DMS 273 treated with DMSO at 0.1 percent for 48 hours (cell line): Measurements from ENCODE around the gene ZSWIM2.
"Not testable (repeated sequence)": the region's sequence is repeated elsewhere in the genome, so short reads cannot be mapped to it uniquely, and the experiment has no call there.

Experiments
- DNase-seq: peaks from one replicate; lab custom pipeline; 2025; lab: John Stamatoyannopoulos, UW

The ZSWIM2 gene

DNA sequence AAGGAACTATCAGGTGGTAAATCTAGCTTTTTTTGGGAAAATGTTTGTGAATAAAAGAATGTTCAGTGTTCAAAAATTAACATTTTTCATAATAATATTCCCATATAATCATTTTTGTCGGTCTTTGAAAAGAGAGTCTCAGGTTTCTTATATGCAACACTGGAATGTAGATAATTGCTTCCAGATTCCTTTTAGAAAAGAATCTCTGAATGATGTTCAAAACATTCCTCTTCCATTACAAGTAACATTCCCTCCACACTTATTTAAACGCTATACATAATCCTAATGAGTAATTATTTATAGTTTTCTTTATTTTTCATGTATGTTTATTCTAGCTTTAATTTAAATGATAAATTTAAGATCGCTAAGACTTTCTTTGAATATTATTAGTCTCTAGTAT, 7.0 kb downstream of the ZSWIM2 start:
- DNase-seq, result no peak

GRCh38 chr2:186835628-186836027, 13.3 kb downstream of the ZSWIM2 start:
- no peak for DNase-seq

GRCh38 chr2:186827862-186828492, 21.0 kb downstream of the ZSWIM2 start:
- DNase-seq, result no peak

- no peak for DNase-seq
Measured at GRCh38 chr2:186827411-186827810, 21.6 kb downstream of the ZSWIM2 start.

DNA sequence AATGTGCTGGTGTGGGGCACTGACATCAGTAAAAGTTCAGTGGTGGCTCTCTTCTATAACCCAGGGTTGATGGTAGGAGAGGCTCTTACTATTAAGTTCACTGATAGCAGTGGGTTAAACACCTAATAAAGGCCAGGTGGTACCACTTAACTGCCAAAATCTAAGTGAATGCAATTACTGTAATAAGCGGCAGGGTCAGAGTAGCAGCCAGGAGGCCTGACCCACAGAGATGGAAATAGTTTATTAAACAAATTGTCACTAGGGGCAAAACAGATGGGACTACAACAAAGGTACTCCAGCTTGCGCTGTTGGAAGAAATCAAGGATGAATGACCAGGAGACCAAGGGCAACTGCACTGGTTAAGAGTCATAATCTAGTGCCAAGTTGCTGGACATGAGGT, 26.6 kb downstream of the ZSWIM2 start:
- peak; percentile 39 for DNase-seq

DNA sequence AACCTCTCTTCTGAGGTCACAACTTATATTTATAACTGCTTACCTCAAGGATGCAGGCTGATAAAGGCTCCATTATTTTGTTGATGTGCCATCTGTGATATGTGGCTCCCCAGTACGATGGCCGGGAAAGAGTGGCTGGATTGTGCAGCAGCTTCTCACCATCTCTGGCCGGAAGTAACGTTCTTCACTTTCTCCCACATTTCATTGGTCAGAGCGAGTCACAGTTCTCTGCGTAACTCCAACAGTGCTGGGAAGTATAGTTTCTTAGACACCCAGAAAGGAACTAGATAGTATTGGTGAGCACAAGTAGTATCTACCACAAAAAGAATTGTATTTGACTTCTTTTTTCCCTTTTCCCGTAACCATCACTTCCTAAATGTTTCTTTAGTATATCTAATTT, 28.7 kb downstream of the ZSWIM2 start:
- no peak for DNase-seq

DNA sequence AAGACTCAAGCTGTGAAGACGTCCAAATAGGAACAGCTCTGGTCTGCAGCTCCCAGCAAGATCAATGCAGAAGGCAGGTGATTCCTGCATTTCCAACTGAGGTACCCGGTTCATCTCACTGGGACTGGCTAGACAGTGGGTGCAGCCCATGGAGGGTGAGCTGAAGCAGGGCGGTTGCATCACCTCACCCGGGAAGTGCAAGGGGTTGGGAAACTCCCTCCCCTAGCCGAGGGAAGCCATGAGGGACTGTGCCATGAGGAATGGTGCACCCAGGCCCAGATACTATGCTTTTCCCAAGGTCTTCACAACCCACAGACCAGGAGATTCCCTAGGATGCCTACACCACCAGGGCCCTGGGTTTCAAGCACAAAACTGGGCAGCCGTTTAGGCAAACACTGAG, 37.2 kb downstream of the ZSWIM2 start:
- not testable (repeated sequence) for DNase-seq

DNA sequence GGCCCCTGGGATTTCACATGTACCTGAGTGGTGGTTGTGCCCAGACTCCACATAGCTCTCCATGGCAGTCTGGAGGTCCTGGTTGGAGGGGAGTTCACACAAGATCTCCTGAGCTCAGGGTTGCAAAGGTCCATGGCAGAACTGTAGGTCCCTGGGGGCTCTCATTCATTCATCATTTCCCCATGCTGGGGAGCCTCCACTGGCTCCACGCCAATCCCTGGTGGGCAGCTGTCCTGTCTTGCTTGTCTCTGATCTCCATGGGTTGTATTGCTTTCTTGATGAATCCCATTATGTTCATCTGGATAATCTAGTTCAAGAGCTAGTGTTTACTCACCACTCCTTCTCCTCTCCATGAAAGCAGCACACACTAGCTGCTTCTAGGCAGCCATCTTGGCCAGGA, 42.4 kb downstream of the ZSWIM2 start:
- DNase-seq, result no peak

DNA sequence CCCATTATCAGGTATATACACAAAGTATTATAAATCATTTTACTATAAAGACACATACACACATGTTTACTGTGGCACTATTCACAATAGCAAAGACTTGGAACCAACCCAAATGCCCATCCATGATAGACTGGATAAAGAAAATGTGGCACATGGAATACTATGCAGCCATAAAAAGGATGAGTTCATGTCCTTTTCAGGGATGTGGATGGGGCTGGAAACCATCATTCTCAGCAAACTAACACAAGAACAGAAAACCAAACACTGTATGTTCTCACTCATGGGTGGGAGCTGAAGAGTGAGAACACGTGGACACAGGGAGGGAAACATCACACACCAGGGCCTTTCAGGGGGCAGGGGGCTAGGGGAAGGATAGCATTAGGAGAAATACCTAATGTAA, 50.4 kb downstream of the ZSWIM2 start:
- DNase-seq, result not testable (repeated sequence)

DNA sequence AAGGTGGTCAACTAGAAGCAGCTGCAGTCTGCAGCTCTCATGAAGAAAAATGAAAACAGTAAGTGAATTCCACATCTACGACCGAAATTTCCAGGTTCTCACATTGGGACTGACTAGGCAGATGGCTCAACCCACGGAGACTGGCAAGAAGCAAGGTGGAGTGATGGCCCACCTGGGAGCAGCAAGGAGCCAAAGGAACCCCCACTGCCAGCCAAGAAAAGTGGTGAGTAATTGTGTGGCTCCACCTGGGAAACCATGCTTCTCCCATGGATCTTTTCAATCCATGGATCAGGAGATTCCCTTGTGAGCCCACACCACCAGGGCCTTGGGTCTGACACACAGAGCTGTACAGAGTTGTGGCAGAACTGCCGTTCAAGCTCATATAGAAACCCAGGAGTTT, 64.0 kb downstream of the ZSWIM2 start:
- no peak for DNase-seq

GRCh38 chr2:186783254-186783653, 65.7 kb downstream of the ZSWIM2 start:
- no peak for DNase-seq

- no peak for DNase-seq
Measured at GRCh38 chr2:186780701-186781316, 68.2 kb downstream of the ZSWIM2 start.
